IMR-90 (cell line): ENCODE measurements around the gene DOCK10. TPM values are rescaled to one million over a fixed set of nuclear protein-coding genes. Genes with fewer than 3 reads are reported as not detected.
A peak's percentile ranks its signal among the peaks of the same experiment; 100 is the strongest.

Experiments used
- ATAC-seq: fragments of 200-7000 bp; cut with Tn5 transposase; 2 replicates; pipeline ENCODE4 v1.9.1; 2020; ENCODE audit warnings: low read depth, mild to moderate bottlenecking, moderate library complexity
- BruUV-seq: library from RNA; stranded (reverse); fragments of 400-500 nt; replicated peaks from 2 replicates; lab custom pipeline; 2021; lab: Mats Ljungman, UMichigan
- CTCF ChIA-PET: fragments of 300-600 bp; formaldehyde crosslinking; extraction: SDS; loops from one replicate; lab custom pipeline; 2021; ENCODE audit warnings: antibody characterized with exemption; lab: Yijun Ruan, JAX
- POLR2A ChIA-PET: fragments of 300-600 bp; sonication (Branson Sonifier 250); formaldehyde crosslinking; loops from one replicate; lab custom pipeline; 2022; ENCODE audit warnings: antibody characterized with exemption; ENCODE audit not compliant: unreplicated experiment; lab: Charles Lee
- DNase-seq: peaks from one replicate; pipeline ENCODE4 v3.0.0; 2013
- H2AFZ ChIP-seq: replicated peaks from 2 replicates; pipeline ENCODE3; 2013; ENCODE audit warnings: low read length, mild to moderate bottlenecking; ENCODE audit not compliant: poor library complexity
- H2AK5ac ChIP-seq: 2 replicates; pipeline ENCODE4 v1.6.1; 2013; ENCODE audit warnings: low read depth, low read length, inconsistent platforms
- H2AK9ac ChIP-seq: replicated peaks from 2 replicates; pipeline ENCODE3; 2013; ENCODE audit warnings: mild to moderate bottlenecking, low read depth, low read length, moderate library complexity; ENCODE audit not compliant: poor library complexity
- H2BK120ac ChIP-seq: 2 replicates; pipeline ENCODE4 v1.6.1; 2013; ENCODE audit warnings: low read depth, low read length, inconsistent platforms
- H2BK15ac ChIP-seq: 3 replicates; pipeline ENCODE4 v1.6.1; 2013; ENCODE audit warnings: low read depth, low read length, inconsistent platforms
- H2BK20ac ChIP-seq: 2 replicates; pipeline ENCODE4 v1.6.1; 2013; ENCODE audit warnings: low read depth, mild to moderate bottlenecking, inconsistent platforms, low read length, moderate library complexity
- H2BK5ac ChIP-seq: 2 replicates; pipeline ENCODE4 v1.6.1; 2013; ENCODE audit warnings: mild to moderate bottlenecking, low read depth, low read length, inconsistent platforms; ENCODE audit not compliant: poor library complexity, severe bottlenecking
- H3K14ac ChIP-seq: replicated peaks from 2 replicates; pipeline ENCODE4 v1.6.1; 2013; ENCODE audit warnings: low read depth, low read length, inconsistent platforms
- H3K18ac ChIP-seq: 2 replicates; pipeline ENCODE4 v1.6.1; 2013; ENCODE audit warnings: low read depth, low read length, control low read depth
- H3K23ac ChIP-seq: 2 replicates; pipeline ENCODE4 v1.6.1; 2013; ENCODE audit warnings: low read depth, low read length, inconsistent platforms
- H3K27ac ChIP-seq: 2 replicates; pipeline ENCODE4 v1.5.1; 2013; ENCODE audit warnings: mild to moderate bottlenecking, control low read depth, low read length; ENCODE audit not compliant: insufficient read depth
- H3K27me3 ChIP-seq: 2 replicates; pipeline ENCODE4 v1.6.1; 2013; ENCODE audit warnings: low read length; ENCODE audit not compliant: control insufficient read depth, insufficient read depth
- H3K36me3 ChIP-seq: 2 replicates; pipeline ENCODE4 v1.6.1; 2013; ENCODE audit warnings: low read length, mixed read lengths; ENCODE audit not compliant: control insufficient read depth, insufficient read depth
- H3K4ac ChIP-seq: 2 replicates; pipeline ENCODE4 v1.6.1; 2013; ENCODE audit warnings: low read depth, low read length, inconsistent platforms
- H3K4me1 ChIP-seq: 2 replicates; pipeline ENCODE4 v1.6.1; 2013; ENCODE audit warnings: low read length, mixed read lengths; ENCODE audit not compliant: control insufficient read depth, insufficient read depth
- H3K4me2 ChIP-seq: 2 replicates; pipeline ENCODE4 v1.6.1; 2013; ENCODE audit warnings: low read depth, mild to moderate bottlenecking, control low read depth, low read length, moderate library complexity
- H3K4me3 ChIP-seq: 2 replicates; pipeline ENCODE4 v1.5.1; 2013; ENCODE audit warnings: low read depth, mild to moderate bottlenecking, control low read depth, low read length, moderate library complexity; ENCODE audit not compliant: insufficient read depth
- H3K56ac ChIP-seq: 2 replicates; pipeline ENCODE4 v1.6.1; 2013; ENCODE audit warnings: low read length, inconsistent platforms; ENCODE audit not compliant: insufficient read depth; ENCODE audit errors: extremely low read depth
- H3K79me1 ChIP-seq, 2 experiments: 2 replicates each; pipeline ENCODE4 v1.6.1; 2013; ENCODE audit warnings: low read length in 2 of 2, inconsistent platforms in 1 of 2, low read depth in 1 of 2
- H3K9ac ChIP-seq: 2 replicates; pipeline ENCODE4 v1.6.1; 2013; ENCODE audit warnings: low read depth, low read length, control low read depth
- H3K9me1 ChIP-seq: 2 replicates; pipeline ENCODE4 v1.6.1; 2013; ENCODE audit warnings: low read length, inconsistent platforms; ENCODE audit not compliant: insufficient read depth
- H3K9me3 ChIP-seq: 2 replicates; pipeline ENCODE4 v1.6.1; 2013; ENCODE audit warnings: low read length; ENCODE audit not compliant: control insufficient read depth, insufficient read depth
- H4K20me1 ChIP-seq: 2 replicates; pipeline ENCODE4 v1.6.1; 2013; ENCODE audit warnings: low read length, inconsistent platforms; ENCODE audit not compliant: insufficient read depth
- H4K5ac ChIP-seq: 2 replicates; pipeline ENCODE4 v1.6.1; 2013; ENCODE audit warnings: mild to moderate bottlenecking, low read depth, low read length, control low read depth
- H4K8ac ChIP-seq, 2 experiments: 2 replicates each; pipeline ENCODE4 v1.6.1; 2013; ENCODE audit warnings: low read depth in 2 of 2, low read length in 2 of 2, control low read depth in 1 of 2, inconsistent platforms in 1 of 2
- H4K91ac ChIP-seq: 2 replicates; pipeline ENCODE4 v1.6.1; 2013; ENCODE audit warnings: low read depth, low read length, inconsistent platforms; ENCODE audit not compliant: insufficient read depth
- MAFK ChIP-seq: IDR thresholded peaks from 2 replicates; pipeline ENCODE4 v1.6.1; 2012; ENCODE audit warnings: low read depth, low read length, improper control_type of control experiment
- MXI1 ChIP-seq: IDR thresholded peaks from 2 replicates; pipeline ENCODE4 v1.6.1; 2012; ENCODE audit warnings: low read depth, mild to moderate bottlenecking, low read length, moderate library complexity, borderline replicate concordance
- USF2 ChIP-seq: fragments of 150-350 bp; IDR thresholded peaks from 2 replicates; pipeline ENCODE4 v1.6.1; 2017; ENCODE audit warnings: mild to moderate bottlenecking, antibody characterized with exemption, low read length, low read depth
- WGBS, 2 experiments: methylation state at CpG; one replicate each; pipeline versions ENCODE4 v1.1.5 to v1.1.7; 2013; ENCODE audit warnings: missing lambda C conversion rate in 2 of 2; ENCODE audit not compliant: insufficient read length in 1 of 2; ENCODE audit errors: extremely low coverage in 2 of 2; 5-methylcytosine and 5-hydroxymethylcytosine counted together
- dilution Hi-C: fragments of 300-500 bp; cut with HindIII; formaldehyde crosslinking; loops from one replicate; pipeline ENCODE4 v1.14.3; 2018; ENCODE audit warnings: low sequenced_read_pairs; ENCODE audit not compliant: unreplicated experiment
- in situ Hi-C: fragments of 300-500 bp; cut with MboI; formaldehyde crosslinking; loops from 3 replicates; pipeline ENCODE4 v1.14.3; 2019; ENCODE audit warnings: low sequenced_read_pairs, inconsistent platforms, mixed read lengths
- intact Hi-C: fragments of 100-400 bp; cut with micrococcal nuclease; formaldehyde crosslinking; loops from 2 replicates; pipeline ENCODE4 v1.10.0; 2022
- polyA plus RNA-seq, 3 experiments: library from polyadenylated mRNA; depleted of rRNA; stranded (reverse); fragments of >200 nt; gene quantifications; 2 replicates each; pipeline ENCODE4 v1.2.3, GENCODE V29; 2012; ENCODE audit warnings: low replicate concordance in 1 of 3
- total RNA-seq: library from RNA; depleted of rRNA; stranded (reverse); fragments of >200 nt; gene quantifications from 2 replicates; pipeline ENCODE4 v1.2.3, GENCODE V29; 2012

DOCK10 gene
- total and polyA plus RNA-seq, 2 of the 4 experiments (the other 2 are of a cell fraction): 58.6 to 75.3 TPM

- Histone ChIP-seq H3K27ac (no peak overlapping the region), H2AK5ac (no peak overlapping the region), H3K4me2 (no peak overlapping the region), H3K23ac (no peak overlapping the region), H3K4me3 (no peak overlapping the region), H2BK15ac (no peak overlapping the region), H3K4ac (no peak overlapping the region), H4K5ac (no peak overlapping the region), H3K9ac (no peak overlapping the region), H2BK20ac (no peak overlapping the region), H2BK120ac (no peak overlapping the region), H3K56ac (no peak overlapping the region), H2AK9ac (no peak overlapping the region), H3K79me1 (no peaks in the 10 kb centered on the region), H4K20me1 (no peaks in the 10 kb centered on the region), H3K14ac (no peak overlapping the region), H4K8ac (no peak overlapping the region), H3K27me3 (no peaks in the 10 kb centered on the region), H2BK5ac (no peak overlapping the region), H4K91ac (no peak overlapping the region), H3K36me3 (peaks cover 6% of the 10 kb centered on the region), H3K18ac (no peak overlapping the region), H3K4me1 (0 out of 2 replicates have a peak, but pooled peaks cover 2% of the 10 kb centered on the region), H3K9me1 (no peaks in the 10 kb centered on the region), H2AFZ (no peak overlapping the region), H3K9me3 (no peaks in the 10 kb centered on the region)
- no peak for ATAC-seq
- WGBS, 2 experiments: no CpG with 5 or more reads among the region's 3 CpGs
- in situ Hi-C loops: no loop called here
- dilution Hi-C loops: no loop called here
- POLR2A ChIA-PET: no interaction called here
- BruUV-seq: no TSS peak
- TF ChIP-seq MXI1 (no peak), MAFK (no peak), USF2 (no peak)
- intact Hi-C loops: loop anchor here (5.0 kb wide), 2 partner anchors 125 to 805 kb away; no protein-coding TSS in a partner anchor
- peak; percentile 3 for DNase-seq
- CTCF ChIA-PET: interaction anchor here (0.9 kb wide), 1 partner anchor 39 kb away, joined by 3 read pairs; no protein-coding TSS in a partner anchor
Measured at GRCh38 chr2:224777559-224777930, 264.7 kb downstream of the DOCK10 start.
